ENCODE data around the gene TM7SF2.
A peak's percentile ranks its signal among the peaks of the same experiment; 100 is the strongest.

The TM7SF2 gene

GRCh38 chr11:65150509-65151299 lies 39.0 kb downstream of the TM7SF2 start:
- DNase-seq, result no peak

GRCh38 chr11:65151331-65151899 lies 39.7 kb downstream of the TM7SF2 start:
- ATAC-seq (replicated peaks) (no peak), DNase-seq (no peak)
- no peaks in the 10 kb centered on the region for H3K9me3 Mint-ChIP-seq
- peaks cover 3% of the 10 kb centered on the region for H3K36me3 Mint-ChIP-seq (ENCODE audit: insufficient read depth)
- no peak overlapping the region for H3K4me3 Mint-ChIP-seq
- H3K27ac Mint-ChIP-seq, result peak overlapping the region; percentile 22 to 57
- H3K4me1 Mint-ChIP-seq (ENCODE audit: low read depth in 2 of 2), result no peaks in the 10 kb centered on the region
- H3K27me3 Mint-ChIP-seq, result no peaks in the 10 kb centered on the region

More at GRCh38 chr11:65150509-65151299, 39.0 kb downstream of the TM7SF2 start:
- peaks cover 3% of the 10 kb centered on the region for H3K36me3 Mint-ChIP-seq (ENCODE audit: insufficient read depth)
- peak overlapping the region in 1 of 2 donors; percentile 22 for H3K27ac Mint-ChIP-seq
- H3K27me3 Mint-ChIP-seq, result no peaks in the 10 kb centered on the region
- H3K4me3 Mint-ChIP-seq, result no peak overlapping the region
- peak; percentile 35 for ATAC-seq (replicated peaks)
- no peaks in the 10 kb centered on the region for H3K9me3 Mint-ChIP-seq
- H3K4me1 Mint-ChIP-seq (ENCODE audit: low read depth in 2 of 2), result no peaks in the 10 kb centered on the region

GRCh38 chr11:65152122-65152521 lies 40.5 kb downstream of the TM7SF2 start:
- Mint-ChIP-seq H3K36me3 (ENCODE audit: insufficient read depth) (peaks cover 6% of the 10 kb centered on the region), H3K27me3 (no peaks in the 10 kb centered on the region), H3K4me1 (ENCODE audit: low read depth in 2 of 2) (no peaks in the 10 kb centered on the region), H3K9me3 (no peaks in the 10 kb centered on the region), H3K27ac (peak overlapping the region in 1 of 2 donors; percentile 57), H3K4me3 (no peak overlapping the region)
- DNase-seq, result no peak
- no peak for ATAC-seq (replicated peaks)

GRCh38 chr11:65156256-65156655 lies 44.6 kb downstream of the TM7SF2 start:
- ATAC-seq (replicated peaks) (no peak), DNase-seq (no peak)
- H3K27me3 Mint-ChIP-seq, result peaks cover 14% of the 10 kb centered on the region in 2 donors
- no peak overlapping the region for H3K27ac Mint-ChIP-seq
- H3K36me3 Mint-ChIP-seq (ENCODE audit: insufficient read depth), result peaks cover 7% of the 10 kb centered on the region
- H3K4me3 Mint-ChIP-seq, result no peak overlapping the region
- H3K9me3 Mint-ChIP-seq, result no peaks in the 10 kb centered on the region
- no peaks in the 10 kb centered on the region for H3K4me1 Mint-ChIP-seq (ENCODE audit: low read depth in 2 of 2)

- DNase-seq, result no peak
- no peak overlapping the region for H3K4me3 Mint-ChIP-seq
These were observed 45.3 kb downstream of the TM7SF2 start for GRCh38 chr11:65156926-65157325.

GRCh38 chr11:65157336-65157735 lies 45.7 kb downstream of the TM7SF2 start:
- H3K4me1 Mint-ChIP-seq (ENCODE audit: low read depth in 2 of 2), result no peaks in the 10 kb centered on the region
- DNase-seq (no peak), ATAC-seq (replicated peaks) (no peak)
- H3K27me3 Mint-ChIP-seq, result peaks cover 14% of the 10 kb centered on the region in 2 donors
- no peak overlapping the region for H3K4me3 Mint-ChIP-seq
- peak overlapping the region in 1 of 2 donors; percentile 56 for H3K27ac Mint-ChIP-seq
- H3K36me3 Mint-ChIP-seq (ENCODE audit: insufficient read depth), result peaks cover 7% of the 10 kb centered on the region
- H3K9me3 Mint-ChIP-seq, result no peaks in the 10 kb centered on the region

More at GRCh38 chr11:65156926-65157325, 45.3 kb downstream of the TM7SF2 start:
- ATAC-seq (replicated peaks), result no peak
- no peaks in the 10 kb centered on the region for H3K9me3 Mint-ChIP-seq
- peaks cover 7% of the 10 kb centered on the region for H3K36me3 Mint-ChIP-seq (ENCODE audit: insufficient read depth)
- H3K27me3 Mint-ChIP-seq, result peaks cover 14% of the 10 kb centered on the region in 2 donors
- H3K27ac Mint-ChIP-seq, result no peak overlapping the region
- no peaks in the 10 kb centered on the region for H3K4me1 Mint-ChIP-seq (ENCODE audit: low read depth in 2 of 2)

GRCh38 chr11:65159012-65159411 lies 47.3 kb downstream of the TM7SF2 start:
- ATAC-seq (replicated peaks) (no peak), DNase-seq (no peak)
- Mint-ChIP-seq H3K4me1 (ENCODE audit: low read depth in 2 of 2) (no peaks in the 10 kb centered on the region), H3K4me3 (no peak overlapping the region), H3K27me3 (peaks cover 14% of the 10 kb centered on the region in 2 donors), H3K9me3 (no peaks in the 10 kb centered on the region), H3K36me3 (ENCODE audit: insufficient read depth) (peaks cover 7% of the 10 kb centered on the region), H3K27ac (no peak overlapping the region)

GRCh38 chr11:65160643-65161042 lies 49.0 kb downstream of the TM7SF2 start:
- DNase-seq (no peak), ATAC-seq (replicated peaks) (no peak)
- Mint-ChIP-seq H3K9me3 (no peaks in the 10 kb centered on the region), H3K27me3 (peaks cover 14% of the 10 kb centered on the region in 2 donors), H3K4me1 (ENCODE audit: low read depth in 2 of 2) (no peaks in the 10 kb centered on the region), H3K27ac (no peak overlapping the region), H3K36me3 (ENCODE audit: insufficient read depth) (peaks cover 4% of the 10 kb centered on the region), H3K4me3 (no peak overlapping the region)

- Mint-ChIP-seq H3K4me1 (ENCODE audit: low read depth in 2 of 2) (peaks cover 0 to 3% of the 10 kb centered on the region in 2 donors), H3K36me3 (ENCODE audit: insufficient read depth) (no peaks in the 10 kb centered on the region), H3K27me3 (peaks cover 14% of the 10 kb centered on the region in 2 donors), H3K27ac (no peak overlapping the region), H3K9me3 (no peaks in the 10 kb centered on the region), H3K4me3 (no peak overlapping the region)
- DNase-seq (no peak), ATAC-seq (replicated peaks) (no peak)
These were observed 52.0 kb downstream of the TM7SF2 start for GRCh38 chr11:65163684-65164083.
